GM12874 (cell line): Measurements from ENCODE around the gene ABHD12.

Source experiments
- CTCF ChIP-seq: IDR thresholded peaks from 2 replicates; pipeline ENCODE4 v1.5.1; 2011; ENCODE audit warnings: low read depth, mild to moderate bottlenecking, control low read depth, low read length, moderate library complexity; ENCODE audit not compliant: insufficient read depth

The ABHD12 gene

GRCh38 chr20:25408890-25409289, 18.3 kb upstream of the ABHD12 start:
- no peak for TF ChIP-seq CTCF

GRCh38 chr20:25408170-25408547, 17.5 kb upstream of the ABHD12 start:
- TF ChIP-seq CTCF = no peak

GRCh38 chr20:25407311-25408169, 16.9 kb upstream of the ABHD12 start, which contains the start of gene GINS1:
Gene GINS1, plus strand, starts transcription at chr20:25407673. Its CDS starts 148 bp downstream, at chr20:25407821.
- TF ChIP-seq CTCF = no peak

- TF ChIP-seq CTCF = no peak
Measured at GRCh38 chr20:25402583-25402982, 11.9 kb upstream of the ABHD12 start.

- peak; percentile 49; the same call in 1 of the 2 replicates for TF ChIP-seq CTCF
Measured at GRCh38 chr20:25399037-25399430, 8.4 kb upstream of the ABHD12 start.

- no peak for TF ChIP-seq CTCF
Measured at GRCh38 chr20:25398376-25399036, 7.9 kb upstream of the ABHD12 start.

- no peak for TF ChIP-seq CTCF
Measured at GRCh38 chr20:25397821-25398220, 7.2 kb upstream of the ABHD12 start.
